ENCODE data around the gene DCUN1D2.

GRCh38 chr13:113514847-113515246 is 24.3 kb upstream of the DCUN1D2 start:
- TF ChIP-seq TAF1 (IDR thresholded peaks at IDR 0.05; ENCODE audit: low read depth, low read length), result no peak
- no peak for TF ChIP-seq POLR2AphosphoS5 (IDR thresholded peaks at IDR 0.05; ENCODE audit: low read depth, low read length)
- no peak for TF ChIP-seq PAX5 (IDR thresholded peaks at IDR 0.05; ENCODE audit: insufficient read depth, low read length, severe bottlenecking)
- TF ChIP-seq SPI1 (IDR thresholded peaks at IDR 0.05; ENCODE audit: low read depth, low read length), result no peak
- no peak for TF ChIP-seq POLR2A (IDR thresholded peaks at IDR 0.05; ENCODE audit: low read depth, low read length)
